Activated B cell treated with CpG ODN at 0.5 μM for 24 hours (primary cell): ENCODE measurements around the gene LAMA5. TPM values are rescaled to one million over a fixed set of nuclear protein-coding genes. Genes with fewer than 3 reads are reported as not detected.

Experiments
- ATAC-seq: fragments of 200-7000 bp; cut with Tn5 transposase; one replicate; pipeline ENCODE4 v1.10.0; 2021; ENCODE audit warnings: low read depth, mild to moderate bottlenecking, moderate library complexity
- CTCF ChIA-PET: fragments of 350-600 bp; sonication (Branson Sonifier 250); formaldehyde crosslinking; loops from one replicate; lab custom pipeline; 2021; ENCODE audit warnings: antibody characterized with exemption; lab: Charles Lee
- POLR2A ChIA-PET: fragments of 350-600 bp; sonication (Branson Sonifier 250); formaldehyde crosslinking; loops from one replicate; lab custom pipeline; 2021; ENCODE audit warnings: antibody characterized with exemption; lab: Charles Lee
- DNase-seq: peaks from one replicate; pipeline ENCODE4 v3.0.0; 2022
- H3K27ac Mint-ChIP-seq: one replicate; pipeline ENCODE4 v1.8.0; 2020; ENCODE audit warnings: mixed read lengths
- H3K27me3 Mint-ChIP-seq: one replicate; pipeline ENCODE4 v1.8.0; 2021; ENCODE audit warnings: mixed read lengths
- H3K36me3 Mint-ChIP-seq: one replicate; pipeline ENCODE4 v1.8.0; 2021; ENCODE audit warnings: low read depth, mixed read lengths
- H3K4me1 Mint-ChIP-seq: one replicate; pipeline ENCODE4 v1.8.0; 2021; ENCODE audit warnings: mixed read lengths
- H3K4me3 Mint-ChIP-seq: one replicate; pipeline ENCODE4 v1.8.0; 2020; ENCODE audit warnings: mild to moderate bottlenecking, mixed read lengths
- H3K9me3 Mint-ChIP-seq: one replicate; pipeline ENCODE4 v1.8.0; 2020; ENCODE audit warnings: mixed read lengths
- CTCF ChIP-seq: fragments of 200-600 bp; IDR thresholded peaks from one replicate; pipeline ENCODE4 v1.8.0; 2022; ENCODE audit warnings: antibody characterized with exemption, mild to moderate bottlenecking
- intact Hi-C: fragments of 100-400 bp; cut with micrococcal nuclease; formaldehyde crosslinking; loops from one replicate; pipeline ENCODE4 v1.15.1; 2024
- total RNA-seq: library from RNA; stranded (reverse); gene quantifications from 2 replicates; pipeline ENCODE4 v1.2.3, GENCODE V29; 2022

Gene LAMA5
- total RNA-seq, 1 donor from 2014 or later, result 24.8 TPM

GRCh38 chr20:62304331-62305148, 62.6 kb downstream of the LAMA5 start:
- ATAC-seq, result no peak
- TF ChIP-seq CTCF, result no peak
- intact Hi-C loops, result loop anchor here (5.0 kb wide), 2 partner anchors 237 to 673 kb away; partner anchors contain the start of gene TAF4
- no peaks in the 10 kb centered on the region for H3K9me3 Mint-ChIP-seq
- peak overlapping the region; percentile 30 for H3K27ac Mint-ChIP-seq
- peaks cover 30% of the 10 kb centered on the region for H3K4me1 Mint-ChIP-seq
- ChIA-PET POLR2A (interaction anchor here (2.6 kb wide), 1 partner anchor 82 kb away, joined by 21 read pairs; the partner anchor contains the start of gene RPS21), CTCF (interaction anchor here (2.6 kb wide), 1 partner anchor 78 kb away, joined by 18 read pairs; no protein-coding TSS in a partner anchor)
- H3K4me3 Mint-ChIP-seq, result peak overlapping the region; percentile 87
- peaks cover 49% of the 10 kb centered on the region for H3K36me3 Mint-ChIP-seq
- no peak for DNase-seq
- H3K27me3 Mint-ChIP-seq, result no peaks in the 10 kb centered on the region

GRCh38 chr20:62303340-62304226, 63.5 kb downstream of the LAMA5 start:
- DNase-seq (no peak), ATAC-seq (no peak)
- Mint-ChIP-seq H3K4me3 (peak overlapping the region; percentile 87), H3K9me3 (no peaks in the 10 kb centered on the region), H3K27me3 (no peaks in the 10 kb centered on the region), H3K27ac (peak overlapping the region; percentile 46), H3K4me1 (peaks cover 30% of the 10 kb centered on the region), H3K36me3 (peaks cover 45% of the 10 kb centered on the region)
- ChIA-PET POLR2A (interaction anchor here (0.6 to 2.6 kb wide), 7 partner anchors 36 to 131 kb away, joined by 3 to 21 read pairs (median 4); partner anchors contain the start of gene RPS21), CTCF (interaction anchor here (2.6 kb wide), 1 partner anchor 79 kb away, joined by 18 read pairs; no protein-coding TSS in a partner anchor)
- TF ChIP-seq CTCF, result no peak
- intact Hi-C loops, result loop anchor here (2.0 to 5.0 kb wide), 6 partner anchors 71 to 674 kb away; partner anchors contain the start of genes DIDO1, LSM14B and TAF4

- Mint-ChIP-seq H3K27ac (peak overlapping the region; percentile 96), H3K27me3 (no peaks in the 10 kb centered on the region), H3K4me1 (peaks cover 30% of the 10 kb centered on the region), H3K36me3 (peaks cover 39% of the 10 kb centered on the region), H3K4me3 (peak overlapping the region; percentile 92), H3K9me3 (no peaks in the 10 kb centered on the region)
- ChIA-PET CTCF (interaction anchor here (1.1 to 2.6 kb wide), 2 partner anchors 37 to 80 kb away, joined by 9 to 18 read pairs; no protein-coding TSS in a partner anchor), POLR2A (interaction anchor here (0.8 to 2.6 kb wide), 7 partner anchors 36 to 491 kb away, joined by 3 to 21 read pairs (median 7); partner anchors contain the start of gene RPS21)
- ATAC-seq (no peak), DNase-seq (no peak)
- no peak for TF ChIP-seq CTCF
- intact Hi-C loops, result loop anchor here (2.0 to 5.0 kb wide), 6 partner anchors 72 to 674 kb away; partner anchors contain the start of genes DIDO1, LSM14B and TAF4
These were observed 64.1 kb downstream of the LAMA5 start for GRCh38 chr20:62303062-62303339.

- ATAC-seq (peak; percentile 86), DNase-seq (peak; percentile 99)
- intact Hi-C loops, result loop anchor here (1.0 to 5.0 kb wide), 18 partner anchors 37 to 707 kb away; partner anchors contain the start of genes CABLES2, DIDO1, LAMA5 and LSM14B
- peak; percentile 32 for TF ChIP-seq CTCF
- POLR2A ChIA-PET, result interaction anchor here (0.8 to 2.6 kb wide), 10 partner anchors 35 to 506 kb away, joined by 3 to 21 read pairs (median 5); partner anchors contain the start of genes MTG2 and RPS21
- H3K9me3 Mint-ChIP-seq, result no peaks in the 10 kb centered on the region
- CTCF ChIA-PET, result interaction anchor here (0.7 to 2.6 kb wide), 7 partner anchors 35 to 198 kb away, joined by 3 to 18 read pairs (median 4); partner anchors contain the start of gene LAMA5
- H3K27me3 Mint-ChIP-seq, result no peaks in the 10 kb centered on the region
- peaks cover 30% of the 10 kb centered on the region for H3K4me1 Mint-ChIP-seq
- peaks cover 34% of the 10 kb centered on the region for H3K36me3 Mint-ChIP-seq
- peak within 1 kb of the TSS; percentile 92 for H3K4me3 Mint-ChIP-seq
- H3K27ac Mint-ChIP-seq, result peak within 1 kb of the TSS; percentile 96
These were observed 64.6 kb downstream of the LAMA5 start, which contains the start of gene ADRM1 for GRCh38 chr20:62302341-62303061. TSS of gene ADRM1 (plus strand) at chr20:62302997. CDS start at chr20:62303569, 572 bp downstream.
